ACC112 (cell line): ENCODE results near the gene AHRR.
A peak's percentile ranks its signal among the peaks of the same experiment; 100 is the strongest.
"Not testable (repeated sequence)": the region's sequence is repeated elsewhere in the genome, so short reads cannot be mapped to it uniquely, and the experiment has no call there.

Experiments
- H2AFZ ChIP-seq: fragments of 200-600 bp; sonication (generic); one replicate; pipeline ENCODE4 v1.6.0; 2017; ENCODE audit warnings: antibody characterized with exemption, low read length; ENCODE audit not compliant: unreplicated experiment
- H3K27ac ChIP-seq: fragments of 200-600 bp; sonication (generic); 2 replicates; pipeline ENCODE4 v1.5.1; 2014; ENCODE audit warnings: low read depth, mild to moderate bottlenecking, antibody characterized with exemption, low read length, moderate library complexity
- H3K27me3 ChIP-seq: fragments of 200-600 bp; sonication (generic); 2 replicates; pipeline ENCODE4 v1.6.1; 2014; ENCODE audit warnings: mild to moderate bottlenecking, antibody characterized with exemption, low read length, moderate library complexity, mixed read lengths; ENCODE audit not compliant: insufficient read depth
- H3K36me3 ChIP-seq: fragments of 200-600 bp; sonication (generic); 2 replicates; pipeline ENCODE4 v1.6.1; 2016; ENCODE audit warnings: mild to moderate bottlenecking, antibody characterized with exemption, low read length, moderate library complexity, mixed read lengths; ENCODE audit not compliant: insufficient read depth
- H3K4me1 ChIP-seq: fragments of 200-600 bp; sonication (generic); one replicate; pipeline ENCODE4 v1.6.1; 2016; ENCODE audit warnings: low read length, mixed read lengths; ENCODE audit not compliant: insufficient read depth, unreplicated experiment, control insufficient read depth
- H3K4me3 ChIP-seq: fragments of 200-600 bp; sonication (generic); 2 replicates; pipeline ENCODE4 v1.5.1; 2014; ENCODE audit warnings: mild to moderate bottlenecking, low read depth, low read length
- H3K79me2 ChIP-seq: fragments of 200-600 bp; sonication (generic); one replicate; pipeline ENCODE4 v1.6.0; 2016; ENCODE audit warnings: low read length; ENCODE audit not compliant: control insufficient read depth, unreplicated experiment, insufficient read depth

The AHRR gene

GRCh38 chr5:469752-470483 is 148.4 kb downstream of the AHRR start:
- H3K36me3 ChIP-seq: peaks cover 6% of the 10 kb centered on the region; the same call in 1 of the 2 replicates
- no peak overlapping the region for H3K27ac ChIP-seq
- H3K4me1 ChIP-seq: peaks cover 8% of the 10 kb centered on the region
- peaks cover 20% of the 10 kb centered on the region for H3K79me2 ChIP-seq
- no peak overlapping the region for H3K4me3 ChIP-seq
- H2AFZ ChIP-seq: no peak overlapping the region
- peaks cover 2% of the 10 kb centered on the region; the same call in 1 of the 2 replicates for H3K27me3 ChIP-seq

- no peak overlapping the region for H2AFZ ChIP-seq
- peaks cover 8% of the 10 kb centered on the region for H3K4me1 ChIP-seq
- peak overlapping the region; percentile 95 for H3K4me3 ChIP-seq
- peaks cover 20% of the 10 kb centered on the region for H3K79me2 ChIP-seq
- H3K27me3 ChIP-seq: peaks cover 11% of the 10 kb centered on the region; the same call in 1 of the 2 replicates
- H3K36me3 ChIP-seq: peaks cover 6% of the 10 kb centered on the region; the same call in 1 of the 2 replicates
- no peak overlapping the region for H3K27ac ChIP-seq
Observed at GRCh38 chr5:470961-471749, 149.6 kb downstream of the AHRR start.

GRCh38 chr5:471750-472058 is 150.2 kb downstream of the AHRR start:
- no peak overlapping the region; the same call in 1 of the 2 replicates for H3K27ac ChIP-seq
- peaks cover 6% of the 10 kb centered on the region; the same call in 1 of the 2 replicates for H3K36me3 ChIP-seq
- H2AFZ ChIP-seq: no peak overlapping the region
- H3K27me3 ChIP-seq: peaks cover 11% of the 10 kb centered on the region; the same call in 1 of the 2 replicates
- peaks cover 20% of the 10 kb centered on the region for H3K79me2 ChIP-seq
- peaks cover 8% of the 10 kb centered on the region for H3K4me1 ChIP-seq
- peak overlapping the region; percentile 95 for H3K4me3 ChIP-seq

- H3K36me3 ChIP-seq: peaks cover 6% of the 10 kb centered on the region; the same call in 1 of the 2 replicates
- peaks cover 8% of the 10 kb centered on the region for H3K4me1 ChIP-seq
- H2AFZ ChIP-seq: peak overlapping the region; percentile 45
- H3K4me3 ChIP-seq: peak overlapping the region; percentile 95
- H3K79me2 ChIP-seq: peaks cover 20% of the 10 kb centered on the region
- H3K27me3 ChIP-seq: peaks cover 11% of the 10 kb centered on the region; the same call in 1 of the 2 replicates
- H3K27ac ChIP-seq: peak overlapping the region; percentile 58; the same call in 1 of the 2 replicates
Observed at GRCh38 chr5:472076-472655, 150.7 kb downstream of the AHRR start.

GRCh38 chr5:472656-473550 is 151.4 kb downstream of the AHRR start:
- H3K4me1 ChIP-seq: peaks cover 8% of the 10 kb centered on the region
- H3K79me2 ChIP-seq: peaks cover 20% of the 10 kb centered on the region
- H3K27me3 ChIP-seq: peaks cover 11% of the 10 kb centered on the region; the same call in 1 of the 2 replicates
- peak overlapping the region; percentile 45 for H2AFZ ChIP-seq
- H3K4me3 ChIP-seq: peak overlapping the region; percentile 95
- peak overlapping the region; percentile 58 for H3K27ac ChIP-seq
- H3K36me3 ChIP-seq: peaks cover 6% of the 10 kb centered on the region; the same call in 1 of the 2 replicates

GRCh38 chr5:473551-474192 is 152.2 kb downstream of the AHRR start:
- Histone ChIP-seq H3K4me3 (peak overlapping the region; percentile 79), H3K27me3 (peaks cover 11% of the 10 kb centered on the region; the same call in 1 of the 2 replicates), H3K79me2 (peaks cover 20% of the 10 kb centered on the region), H3K36me3 (peaks cover 6% of the 10 kb centered on the region; the same call in 1 of the 2 replicates), H2AFZ (no peak overlapping the region), H3K27ac (no peak overlapping the region), H3K4me1 (peaks cover 8% of the 10 kb centered on the region)

- Histone ChIP-seq H3K79me2 (peaks cover 20% of the 10 kb centered on the region), H3K4me3 (peak overlapping the region; percentile 79), H3K27me3 (peaks cover 11% of the 10 kb centered on the region; the same call in 1 of the 2 replicates)
- H2AFZ ChIP-seq, H3K27ac ChIP-seq, H3K36me3 ChIP-seq, H3K4me1 ChIP-seq: not testable (repeated sequence)
Observed at GRCh38 chr5:474232-474839, 152.8 kb downstream of the AHRR start.

- Histone ChIP-seq H3K36me3 (peaks cover 2% of the 10 kb centered on the region; the same call in 1 of the 2 replicates), H2AFZ (no peak overlapping the region), H3K4me3 (peak overlapping the region; percentile 79), H3K27ac (no peak overlapping the region), H3K79me2 (peaks cover 20% of the 10 kb centered on the region), H3K4me1 (peaks cover 8% of the 10 kb centered on the region), H3K27me3 (peaks cover 11% of the 10 kb centered on the region; the same call in 1 of the 2 replicates)
Observed at GRCh38 chr5:474840-475661, 153.5 kb downstream of the AHRR start.

- peaks cover 20% of the 10 kb centered on the region for H3K79me2 ChIP-seq
- peaks cover 8% of the 10 kb centered on the region for H3K4me1 ChIP-seq
- no peak overlapping the region for H2AFZ ChIP-seq
- peak overlapping the region; percentile 79; the same call in 1 of the 2 replicates for H3K4me3 ChIP-seq
- peaks cover 11% of the 10 kb centered on the region; the same call in 1 of the 2 replicates for H3K27me3 ChIP-seq
- no peaks in the 10 kb centered on the region for H3K36me3 ChIP-seq
- no peak overlapping the region for H3K27ac ChIP-seq
Observed at GRCh38 chr5:475704-476101, 154.2 kb downstream of the AHRR start.
